NCI-H2227 (cell line): ENCODE results near the gene METAP1D.

Experiments
- DNase-seq: peaks from one replicate; lab custom pipeline; 2025; ENCODE audit not compliant: unreplicated experiment; lab: John Stamatoyannopoulos, UW

Gene METAP1D

DNA sequence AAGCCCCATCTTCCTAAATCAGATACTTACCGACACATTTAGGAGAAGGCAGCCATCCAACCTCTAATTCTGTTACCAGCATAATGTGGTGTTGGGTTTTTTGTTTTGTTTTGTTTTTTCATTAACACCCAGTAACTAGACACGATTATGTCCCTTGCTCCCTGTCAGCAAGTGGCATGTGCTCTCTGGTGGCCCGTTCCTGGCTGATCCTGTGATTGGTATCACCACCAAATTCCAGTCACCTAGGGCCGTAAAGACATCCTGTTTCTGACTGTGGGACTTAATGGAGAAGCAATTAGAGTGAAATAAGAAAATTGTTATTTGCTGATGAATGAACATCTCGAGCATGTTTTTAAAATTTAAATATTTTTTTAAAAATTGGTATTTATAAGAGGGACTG, 79.7 kb downstream of the METAP1D start:
- DNase-seq: no peak

DNA sequence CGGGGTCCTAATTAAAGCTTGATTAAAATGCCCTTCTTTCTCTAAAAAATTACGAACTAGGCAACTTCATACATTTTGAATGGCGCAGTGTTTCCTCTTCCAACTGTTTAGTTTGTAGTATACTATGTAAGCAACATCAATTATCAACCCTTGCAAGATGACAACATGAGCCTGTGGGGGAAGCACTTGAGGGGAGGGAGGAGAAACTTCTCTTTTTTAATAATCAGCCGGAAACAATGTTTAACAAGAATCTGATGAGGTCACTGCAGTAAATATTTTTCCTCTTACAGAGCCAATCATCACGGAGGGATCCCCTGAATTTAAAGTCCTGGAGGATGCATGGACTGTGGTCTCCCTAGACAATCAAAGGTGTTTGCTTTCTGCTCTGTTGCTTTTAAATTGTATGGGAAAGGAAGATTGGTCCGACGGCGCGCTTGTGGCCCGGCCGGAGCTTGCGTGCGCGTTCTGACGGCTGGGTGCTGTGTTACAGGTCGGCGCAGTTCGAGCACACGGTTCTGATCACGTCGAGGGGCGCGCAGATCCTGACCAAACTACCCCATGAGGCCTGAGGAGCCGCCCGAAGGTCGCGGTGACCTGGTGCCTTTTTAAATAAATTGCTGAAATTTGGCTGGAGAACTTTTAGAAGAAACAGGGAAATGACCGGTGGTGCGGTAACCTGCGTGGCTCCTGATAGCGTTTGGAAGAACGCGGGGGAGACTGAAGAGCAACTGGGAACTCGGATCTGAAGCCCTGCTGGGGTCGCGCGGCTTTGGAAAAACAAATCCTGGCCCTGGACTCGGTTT, 80.3 kb downstream of the METAP1D start:
- DNase-seq: no peak

DNA sequence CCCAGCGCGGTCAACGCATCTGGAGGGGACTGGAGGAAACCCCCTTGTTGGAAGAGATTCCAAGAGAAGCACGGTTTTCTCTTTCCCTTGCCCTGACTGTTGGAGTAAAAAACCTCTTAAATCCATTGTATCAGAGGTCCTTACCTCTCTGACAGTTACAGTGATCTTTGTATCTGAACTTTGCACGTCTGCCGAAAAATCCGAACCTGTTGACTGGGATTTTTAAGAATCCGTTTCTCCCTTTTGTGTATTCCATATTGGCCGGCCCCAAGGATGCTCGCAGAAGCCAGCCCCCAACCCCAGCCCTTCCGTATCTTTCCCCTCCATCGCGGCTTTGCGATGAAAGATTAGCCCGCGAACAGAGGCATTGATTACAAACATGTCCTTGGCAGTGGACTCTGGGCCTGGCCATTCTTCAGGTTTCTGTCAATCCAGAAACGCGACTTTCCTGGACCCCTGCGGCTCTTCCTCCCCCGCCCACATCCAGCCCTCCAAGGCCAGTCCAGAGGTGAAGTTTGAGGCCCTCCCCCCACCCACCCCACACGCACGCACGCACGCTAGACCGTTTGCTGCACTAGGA, 81.0 kb downstream of the METAP1D start:
- no peak for DNase-seq

DNA sequence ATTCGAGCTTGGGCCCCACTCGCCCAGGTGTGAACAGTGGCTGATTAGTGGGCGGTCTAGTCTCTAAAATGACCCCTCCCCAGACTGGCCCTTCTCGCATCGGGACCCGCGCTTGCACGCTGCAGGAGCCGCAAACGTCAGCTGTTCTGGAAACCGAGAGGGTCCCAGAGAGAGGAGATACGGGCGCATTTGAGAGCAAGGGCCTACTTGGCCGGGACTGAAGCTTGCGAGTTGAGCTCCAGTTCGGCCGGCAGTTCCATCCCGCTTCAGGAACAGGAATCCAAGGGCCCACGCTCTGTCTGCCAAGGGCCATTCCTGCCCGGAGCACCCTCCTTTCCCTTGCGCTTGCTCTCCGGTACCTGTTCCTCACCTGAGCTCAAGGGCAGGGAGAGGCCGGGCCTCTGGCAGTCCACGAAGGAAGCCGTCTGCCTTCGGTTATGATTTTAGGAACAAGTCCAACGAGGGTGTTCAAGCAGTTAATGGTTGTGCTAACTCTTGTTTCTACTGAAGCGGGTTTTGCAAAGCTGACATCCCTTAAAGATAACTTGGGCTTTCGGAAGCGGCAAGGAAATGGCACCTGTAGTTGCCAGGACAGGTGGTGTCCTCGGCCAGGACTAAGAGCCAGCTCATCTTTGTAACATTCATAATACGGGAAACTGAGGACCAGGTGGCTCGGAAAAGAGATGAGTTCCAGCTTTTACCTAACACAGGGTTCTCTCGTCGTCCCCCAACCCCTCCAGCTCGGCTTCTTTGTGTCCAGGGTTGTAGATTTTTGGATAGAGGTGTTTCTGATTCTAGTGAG, 81.7 kb downstream of the METAP1D start:
- no peak for DNase-seq

DNA sequence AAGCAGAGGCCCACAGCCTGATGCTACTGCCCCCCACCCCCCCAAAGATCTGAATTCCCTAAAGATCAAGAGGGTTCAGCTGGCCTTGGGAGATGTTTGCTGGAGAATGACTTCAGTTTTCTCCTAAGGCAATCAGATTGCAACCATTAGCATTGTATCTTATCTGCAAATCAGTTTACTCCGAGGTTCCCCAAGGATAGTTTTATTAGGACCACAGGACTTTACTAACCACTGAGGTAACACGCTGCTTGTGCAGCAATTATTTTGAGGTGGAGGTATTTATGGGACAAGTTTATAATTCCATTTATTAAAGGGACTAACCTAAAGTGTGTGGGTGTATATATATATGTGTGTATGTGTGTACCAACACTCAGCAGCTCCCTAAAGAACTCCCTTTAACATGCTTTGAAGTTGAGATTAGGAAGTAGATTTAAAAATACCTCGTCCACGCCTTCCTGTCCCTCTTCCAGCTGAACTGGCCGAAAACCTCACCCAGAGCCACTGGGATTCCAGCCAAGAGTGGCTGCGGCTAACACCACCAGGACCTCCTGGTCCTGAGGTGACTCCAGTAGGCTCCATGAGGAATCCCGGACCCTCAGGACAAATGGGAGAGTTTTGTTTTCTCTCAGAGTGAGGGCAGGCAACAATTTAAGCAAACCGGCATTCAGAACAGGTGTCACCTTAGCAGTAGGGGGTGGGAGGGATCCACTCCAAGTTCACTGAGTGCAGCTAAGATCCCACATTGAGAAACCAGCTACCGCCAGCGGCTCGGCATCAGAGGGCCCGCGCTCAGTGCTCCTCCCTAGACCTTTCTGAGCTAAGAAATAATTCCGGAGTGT, 82.6 kb downstream of the METAP1D start:
- DNase-seq: no peak

DNA sequence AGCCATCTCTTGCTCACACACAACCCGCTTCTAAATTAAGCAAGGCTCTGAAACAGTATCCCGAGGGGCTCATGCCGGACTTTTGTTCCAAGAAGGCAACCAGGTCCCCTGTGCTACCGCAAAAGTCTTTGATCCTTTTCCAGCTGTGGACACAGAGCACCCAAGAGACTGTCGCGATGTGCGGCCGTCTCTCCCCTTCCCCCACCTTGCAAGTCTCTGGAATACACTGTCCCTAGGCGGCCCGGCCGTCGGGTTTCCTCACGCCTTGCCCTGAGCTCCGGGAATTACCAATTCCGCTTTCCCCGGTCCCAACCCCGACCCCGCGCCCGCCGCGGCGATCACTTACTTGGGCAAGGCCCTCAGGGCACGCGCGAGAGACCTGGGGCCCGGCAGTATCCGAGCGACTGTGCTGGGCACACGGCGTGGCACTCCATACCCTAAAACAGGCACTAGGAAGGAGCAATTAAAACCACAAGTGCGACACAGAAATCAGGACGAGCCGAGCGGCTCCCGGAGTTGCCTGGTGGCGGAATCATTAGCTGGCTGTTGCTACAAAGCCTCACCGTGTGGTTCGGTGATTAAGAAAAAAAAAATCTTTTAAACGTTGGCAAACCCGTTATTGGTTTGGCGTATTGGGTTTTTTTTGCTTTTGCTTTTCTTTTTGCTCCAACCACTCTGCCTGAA, 83.3 kb downstream of the METAP1D start:
- no peak for DNase-seq

DNA sequence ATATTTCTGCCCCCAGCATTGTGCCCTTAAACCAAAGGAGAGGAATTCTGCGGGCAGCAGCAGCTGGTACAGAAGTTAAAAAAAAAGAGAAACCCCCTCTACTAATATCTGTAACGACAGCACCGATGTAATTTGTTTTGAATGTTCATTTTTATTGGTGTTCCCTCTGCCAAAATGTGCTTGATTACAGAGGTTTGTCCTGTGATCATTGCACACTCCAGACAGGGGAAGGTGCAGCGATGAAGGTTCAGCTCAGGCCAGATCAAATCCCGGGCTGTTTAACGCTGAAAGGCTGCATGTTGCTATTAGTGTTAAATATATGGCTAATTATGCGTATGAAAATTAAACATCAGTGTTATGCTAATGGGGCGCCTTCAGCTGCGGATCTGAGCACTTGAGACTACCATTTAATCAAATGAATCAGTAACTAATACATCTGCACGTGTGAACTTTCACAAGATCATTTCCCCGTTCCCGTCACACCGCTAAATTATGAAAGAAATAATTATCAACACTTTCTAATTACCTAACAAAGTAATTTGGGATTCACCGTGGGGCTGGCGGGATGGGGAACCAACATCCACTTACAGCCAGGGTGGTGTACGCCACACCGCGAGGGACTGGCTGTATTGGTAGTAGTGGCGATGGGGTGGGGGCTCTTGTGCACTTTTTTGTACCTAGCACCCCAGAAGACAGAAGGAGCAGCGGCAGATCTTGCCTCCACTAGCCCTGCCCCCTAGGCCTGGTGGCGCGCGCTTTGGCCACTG, 84.1 kb downstream of the METAP1D start:
- no peak for DNase-seq

DNA sequence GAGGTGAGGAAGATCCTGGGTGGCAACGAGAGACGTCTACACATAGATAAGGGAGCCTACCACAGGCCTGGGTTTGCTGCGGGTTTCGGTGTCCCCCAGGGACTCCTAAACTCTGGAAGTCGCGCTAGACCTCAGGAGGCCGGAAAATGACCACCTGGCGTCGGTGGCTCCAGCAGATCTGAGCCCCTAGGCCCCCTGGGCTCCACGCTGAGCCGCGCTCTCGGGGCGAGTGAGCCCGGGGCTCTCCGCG, 84.6 kb downstream of the METAP1D start:
- DNase-seq: peak; percentile 89

DNA sequence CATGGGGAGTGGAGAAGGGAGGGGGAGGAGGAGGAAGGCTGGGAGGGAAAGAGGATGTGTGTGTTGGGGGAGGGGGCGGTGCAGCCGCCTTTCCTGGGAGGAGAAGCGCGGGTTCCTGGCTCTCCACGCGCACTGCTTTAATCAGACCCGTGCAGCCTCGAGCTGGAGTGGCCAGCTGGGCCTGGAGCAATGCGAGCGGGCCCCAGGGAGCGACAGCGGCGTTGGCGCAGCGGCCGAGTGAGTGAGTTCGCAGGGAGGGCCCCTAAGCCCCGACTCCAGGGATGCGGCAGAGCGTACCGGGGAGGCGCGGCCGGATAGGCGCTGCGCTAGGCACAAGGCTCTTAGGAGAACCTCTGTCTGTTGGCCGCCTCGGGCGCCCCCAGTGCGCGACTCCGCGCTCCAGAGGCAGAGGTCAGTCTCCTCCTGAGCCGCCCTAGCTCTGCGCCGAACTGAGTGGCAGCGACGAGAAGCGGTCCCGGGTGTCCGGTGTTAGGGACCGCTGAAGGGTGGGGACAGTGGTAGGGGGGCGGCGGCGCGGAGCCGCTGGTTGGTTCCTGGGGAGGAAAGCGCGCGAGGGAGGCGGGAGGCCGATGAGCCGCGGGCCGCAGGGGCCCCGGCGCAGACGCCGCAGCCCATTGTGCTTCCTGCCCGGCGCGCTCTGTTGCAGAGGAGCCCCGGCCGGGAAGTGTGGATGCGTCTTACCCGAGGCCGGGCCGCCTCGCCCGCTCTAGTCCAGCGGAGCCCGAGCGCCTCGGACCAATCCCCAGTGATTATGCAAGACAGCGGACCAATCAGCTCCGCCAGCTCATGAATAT, 85.1 kb downstream of the METAP1D start:
- peak; percentile 99 for DNase-seq

DNA sequence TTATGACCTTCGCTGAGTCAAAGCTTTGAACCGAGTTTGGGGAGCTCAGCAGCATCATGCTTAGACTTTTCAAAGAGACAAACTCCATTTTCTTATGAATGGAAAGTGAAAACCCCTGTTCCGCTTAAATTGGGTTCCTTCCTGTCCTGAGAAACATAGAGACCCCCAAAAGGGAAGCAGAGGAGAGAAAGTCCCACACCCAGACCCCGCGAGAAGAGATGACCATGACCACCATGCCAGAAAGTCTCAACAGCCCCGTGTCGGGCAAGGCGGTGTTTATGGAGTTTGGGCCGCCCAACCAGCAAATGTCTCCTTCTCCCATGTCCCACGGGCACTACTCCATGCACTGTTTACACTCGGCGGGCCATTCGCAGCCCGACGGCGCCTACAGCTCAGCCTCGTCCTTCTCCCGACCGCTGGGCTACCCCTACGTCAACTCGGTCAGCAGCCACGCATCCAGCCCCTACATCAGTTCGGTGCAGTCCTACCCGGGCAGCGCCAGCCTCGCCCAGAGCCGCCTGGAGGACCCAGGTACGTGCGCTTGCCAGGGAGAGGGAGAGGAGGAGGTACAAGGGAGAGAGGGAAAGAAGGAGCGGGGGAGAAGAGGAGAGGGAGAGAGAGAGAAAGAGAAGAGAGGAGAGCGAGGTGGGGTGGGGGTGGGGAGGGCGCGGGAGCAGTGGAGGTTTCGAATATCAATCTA, 85.9 kb downstream of the METAP1D start, which contains the start of gene DLX1:
TSS of gene DLX1 (plus strand) at position 48 of the 700 bp plus-strand sequence. CDS start at position 219, 171 bp downstream.
- no peak for DNase-seq

DNA sequence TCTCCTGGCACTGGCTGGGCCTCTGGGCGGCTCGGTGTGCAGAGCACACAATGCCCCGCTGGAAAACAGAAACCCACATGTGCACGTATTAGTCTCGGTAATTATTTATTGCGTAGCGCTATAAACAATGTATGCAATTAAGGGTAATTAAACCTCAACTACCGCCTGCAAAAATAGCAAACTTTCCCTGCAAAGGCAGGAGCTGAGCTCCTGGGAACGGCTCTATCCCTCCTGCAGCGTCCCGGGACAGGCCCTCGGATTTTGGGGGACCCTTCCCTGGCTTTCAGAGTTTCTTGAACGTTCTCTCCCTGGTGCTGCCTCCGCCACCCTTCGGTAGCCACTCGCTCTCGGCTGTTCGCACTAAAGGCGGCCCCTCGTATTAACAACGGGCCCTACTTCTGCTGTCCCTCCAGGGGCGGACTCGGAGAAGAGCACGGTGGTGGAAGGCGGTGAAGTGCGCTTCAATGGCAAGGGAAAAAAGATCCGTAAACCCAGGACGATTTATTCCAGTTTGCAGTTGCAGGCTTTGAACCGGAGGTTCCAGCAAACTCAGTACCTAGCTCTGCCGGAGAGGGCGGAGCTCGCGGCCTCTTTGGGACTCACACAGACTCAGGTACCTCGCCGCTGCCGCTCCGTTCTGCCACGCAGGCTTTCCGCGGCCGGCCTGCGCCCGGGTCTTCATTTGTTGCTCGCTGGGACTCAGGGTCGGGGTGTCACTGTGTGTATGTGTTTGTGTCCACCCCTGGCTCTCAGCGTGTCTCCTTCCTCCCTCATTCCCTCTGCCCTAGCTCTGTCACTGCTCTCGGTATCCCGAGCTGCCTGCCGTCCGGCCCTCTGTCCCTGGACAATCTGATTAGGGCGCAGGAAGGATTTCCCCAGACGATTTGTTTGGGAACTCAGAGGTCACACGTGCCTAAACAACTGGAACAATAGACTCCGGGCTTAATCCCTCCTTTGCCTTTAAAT, 86.8 kb downstream of the METAP1D start:
- no peak for DNase-seq

DNA sequence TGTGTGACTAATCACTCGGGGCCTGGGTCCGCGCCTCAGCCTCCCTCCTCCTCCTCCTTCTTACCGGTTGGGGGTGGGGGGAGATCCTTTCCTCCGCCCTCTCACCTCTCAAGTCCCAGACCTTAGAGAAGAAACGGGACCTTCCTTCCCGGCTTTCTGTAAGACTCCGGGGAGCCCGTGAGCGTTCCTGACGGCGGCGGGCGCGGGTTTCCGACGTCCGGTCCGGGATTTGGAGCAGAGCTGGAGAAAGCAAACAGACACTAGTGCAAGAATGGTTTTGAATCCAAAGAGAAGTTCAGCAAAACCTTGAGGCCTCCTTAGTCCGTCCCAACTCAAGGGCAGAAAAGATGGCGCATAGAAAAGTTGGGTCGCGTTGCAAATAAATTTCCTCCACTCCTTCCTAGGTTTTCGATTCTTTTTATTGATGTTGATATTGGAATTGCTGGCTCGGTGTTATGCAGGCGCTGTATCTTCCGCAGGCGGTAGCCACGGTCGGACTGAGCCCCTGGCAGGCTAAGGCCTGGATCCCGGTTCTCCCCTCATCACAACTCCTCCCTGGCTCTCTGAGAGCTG, 87.5 kb downstream of the METAP1D start:
- DNase-seq: no peak

DNA sequence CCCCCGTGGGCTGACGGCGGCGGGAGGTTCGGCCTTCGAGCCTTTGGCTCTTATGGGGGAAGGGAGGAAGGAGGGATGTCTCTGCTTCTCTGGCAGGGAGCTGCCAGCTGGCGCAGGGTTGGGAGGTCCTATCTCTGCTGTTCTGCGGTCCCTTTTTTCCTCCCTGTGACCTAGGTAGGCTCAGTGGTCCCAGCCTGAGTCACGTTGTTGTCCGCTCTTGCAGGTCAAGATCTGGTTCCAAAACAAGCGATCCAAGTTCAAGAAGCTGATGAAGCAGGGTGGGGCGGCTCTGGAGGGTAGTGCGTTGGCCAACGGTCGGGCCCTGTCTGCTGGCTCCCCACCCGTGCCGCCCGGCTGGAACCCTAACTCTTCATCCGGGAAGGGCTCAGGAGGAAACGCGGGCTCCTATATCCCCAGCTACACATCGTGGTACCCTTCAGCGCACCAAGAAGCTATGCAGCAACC, 88.1 kb downstream of the METAP1D start:
- no peak for DNase-seq

DNA sequence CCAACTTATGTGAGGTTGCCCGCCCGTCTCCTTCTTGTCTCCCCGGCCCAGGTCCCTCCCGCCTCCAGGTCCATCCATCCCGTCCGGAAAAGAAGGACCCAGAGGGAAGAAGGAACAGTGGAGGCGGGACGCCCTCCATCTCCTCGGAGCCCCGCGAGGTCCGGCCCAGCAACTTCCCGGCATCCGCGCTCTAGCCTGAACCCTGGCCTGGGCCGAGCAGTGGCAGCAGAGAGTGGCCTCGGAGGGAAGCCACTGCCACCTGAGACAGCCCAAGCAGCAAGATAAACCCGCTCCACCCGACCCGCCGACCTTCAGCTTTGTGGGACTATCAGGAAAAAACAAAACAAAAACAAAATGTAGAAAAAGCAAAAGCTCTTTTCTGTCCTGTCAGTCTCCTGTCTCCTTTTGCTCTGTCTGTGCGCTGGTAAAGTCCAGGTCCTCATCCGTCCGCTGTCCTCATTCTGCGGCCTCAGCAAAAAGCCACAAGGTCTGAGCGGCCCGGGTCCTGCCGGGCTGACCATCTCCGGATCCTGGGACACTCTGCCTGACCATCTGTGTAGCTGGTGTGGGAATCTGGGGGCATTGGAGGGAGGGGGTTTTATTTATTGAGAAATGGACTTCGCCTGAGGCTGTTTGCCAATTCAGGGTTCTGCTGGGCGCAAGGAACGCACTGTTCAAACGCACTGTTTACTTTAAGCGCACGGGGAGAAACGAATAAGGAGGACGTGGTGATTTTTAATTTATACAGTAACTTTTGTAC, 88.7 kb downstream of the METAP1D start:
- DNase-seq: no peak

DNA sequence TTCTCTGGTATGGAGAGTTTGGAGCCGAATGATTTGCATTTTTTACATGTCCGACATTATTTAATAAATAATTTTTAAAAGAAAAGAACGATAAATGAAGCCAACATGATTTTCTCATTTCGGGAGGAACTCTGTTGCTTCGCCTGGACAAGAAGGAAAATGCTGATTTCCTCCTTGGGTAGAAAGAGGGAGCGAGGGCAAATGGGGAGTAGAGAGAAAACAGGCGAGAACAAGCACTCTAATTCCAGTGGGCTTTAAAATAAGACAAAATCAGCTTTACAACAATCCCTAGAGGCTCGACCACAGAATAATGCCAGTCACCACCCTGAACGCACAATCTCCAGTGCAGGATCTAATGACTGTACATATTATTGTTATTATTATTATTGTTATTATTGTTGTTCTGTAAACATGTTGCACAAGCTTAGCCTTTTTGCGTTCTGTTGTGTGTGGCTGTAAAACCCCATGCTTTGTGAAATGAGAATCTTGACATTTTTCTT, 89.3 kb downstream of the METAP1D start:
- DNase-seq: no peak

DNA sequence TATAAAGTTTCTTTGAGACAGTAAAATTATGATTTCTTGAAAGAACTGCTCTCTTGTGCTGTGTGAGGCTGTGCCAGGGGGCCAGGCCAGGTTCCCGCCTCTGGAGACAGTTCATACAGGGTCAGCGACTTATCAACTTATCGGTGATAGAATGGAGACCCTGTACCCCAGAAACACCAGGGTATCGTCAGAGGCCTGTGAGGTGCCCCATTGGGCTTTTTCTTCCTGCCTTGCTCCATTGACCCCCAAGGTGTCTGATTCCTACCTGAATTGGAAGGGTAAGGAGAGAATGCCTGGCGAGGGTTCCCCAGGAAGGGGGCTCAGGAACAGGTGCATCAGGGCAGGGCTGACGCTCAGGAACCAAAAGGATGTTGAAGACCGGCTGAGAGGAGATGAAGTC, 89.9 kb downstream of the METAP1D start:
- DNase-seq: no peak
